Lower lobe of right lung (tissue), 2 donors: ENCODE measurements around the gene LHCGR. TPM values are rescaled to one million over a fixed set of nuclear protein-coding genes. Genes with fewer than 3 reads are reported as not detected.

Source experiments
- ATAC-seq, 2 donors: fragments of 200-7000 bp; cut with Tn5 transposase; one replicate each; pipeline ENCODE4 v1.9.1; 2020 to 2022; ENCODE audit warnings: mild to moderate bottlenecking in 2 of 2, moderate library complexity in 2 of 2
- DNase-seq: peaks from one replicate; pipeline ENCODE4 v3.0.0-alpha.2; 2020
- H3K27ac ChIP-seq: fragments of 200-600 bp; one replicate; pipeline ENCODE4 v1.8.0; 2022
- H3K27me3 ChIP-seq: fragments of 200-600 bp; one replicate; pipeline ENCODE4 v1.8.0; 2022; ENCODE audit warnings: low read depth
- H3K36me3 ChIP-seq: fragments of 200-600 bp; one replicate; pipeline ENCODE4 v1.8.0; 2022; ENCODE audit warnings: mild to moderate bottlenecking
- H3K4me1 ChIP-seq: fragments of 200-600 bp; one replicate; pipeline ENCODE4 v1.8.0; 2022
- H3K4me3 ChIP-seq: fragments of 200-600 bp; one replicate; pipeline ENCODE4 v1.8.0; 2022; ENCODE audit warnings: mild to moderate bottlenecking
- H3K9me3 ChIP-seq: fragments of 200-600 bp; one replicate; pipeline ENCODE4 v1.8.0; 2022
- CTCF ChIP-seq: fragments of 200-600 bp; IDR thresholded peaks from one replicate; pipeline ENCODE4 v1.8.0; 2022; ENCODE audit warnings: antibody characterized with exemption, mild to moderate bottlenecking
- intact Hi-C: fragments of 100-400 bp; cut with DNase I; formaldehyde crosslinking; loops from one replicate; pipeline ENCODE4 v1.11.0; 2022
- total RNA-seq: library from RNA; stranded (reverse); fragmentation: NEBNext Ultra II Directional; extraction: Animal tissue kit (Norgen Biotek cat#: 25700); gene quantifications from one replicate; pipeline ENCODE4 v1.2.1, GENCODE V29; 2021
- donor health status: DM: no; HTN: yes; CAD: no; lungs with severe emphysema.

The LHCGR gene
- total RNA-seq, 1 donor from 2014 or later = 0.30 TPM

GRCh38 chr2:48668992-48669391 lies 86.5 kb downstream of the LHCGR start:
- H3K4me1 ChIP-seq = no peaks in the 10 kb centered on the region
- H3K27me3 ChIP-seq = no peaks in the 10 kb centered on the region
- TF ChIP-seq CTCF = no peak
- H3K36me3 ChIP-seq = no peaks in the 10 kb centered on the region
- no peaks in the 10 kb centered on the region for H3K9me3 ChIP-seq
- no peak overlapping the region for H3K4me3 ChIP-seq
- DNase-seq (no peak), ATAC-seq (no peak)
- intact Hi-C loops = no loop called here
- no peak overlapping the region for H3K27ac ChIP-seq

- intact Hi-C loops = no loop called here
- ATAC-seq = no peak
- Histone ChIP-seq H3K9me3 (no peaks in the 10 kb centered on the region), H3K4me1 (no peaks in the 10 kb centered on the region), H3K27ac (no peak overlapping the region), H3K4me3 (no peak overlapping the region), H3K36me3 (no peaks in the 10 kb centered on the region), H3K27me3 (no peaks in the 10 kb centered on the region)
- TF ChIP-seq CTCF = no peak
- DNase-seq = no peak
Observed at GRCh38 chr2:48651158-48651790, 104.2 kb downstream of the LHCGR start.

- no peak for DNase-seq
- Histone ChIP-seq H3K27ac (no peak overlapping the region), H3K27me3 (no peaks in the 10 kb centered on the region), H3K4me1 (no peaks in the 10 kb centered on the region), H3K36me3 (no peaks in the 10 kb centered on the region), H3K9me3 (no peaks in the 10 kb centered on the region), H3K4me3 (no peak overlapping the region)
- intact Hi-C loops = no loop called here
- TF ChIP-seq CTCF = no peak
- ATAC-seq = no peak
Observed at GRCh38 chr2:48638261-48638660, 117.3 kb downstream of the LHCGR start.

Other genes with a start within 250 kb of the LHCGR start
- gene STON1, start 225.6 kb downstream of the LHCGR start, total RNA-seq = 33.4 TPM
- not detected for gene GTF2A1L, start 137.9 kb downstream of the LHCGR start, total RNA-seq